Measurements from ENCODE around the gene SCAMP3.

The SCAMP3 gene

GRCh38 chr1:155285063-155285462 is 22.9 kb upstream of the SCAMP3 start:
- no peak for DNase-seq

DNA sequence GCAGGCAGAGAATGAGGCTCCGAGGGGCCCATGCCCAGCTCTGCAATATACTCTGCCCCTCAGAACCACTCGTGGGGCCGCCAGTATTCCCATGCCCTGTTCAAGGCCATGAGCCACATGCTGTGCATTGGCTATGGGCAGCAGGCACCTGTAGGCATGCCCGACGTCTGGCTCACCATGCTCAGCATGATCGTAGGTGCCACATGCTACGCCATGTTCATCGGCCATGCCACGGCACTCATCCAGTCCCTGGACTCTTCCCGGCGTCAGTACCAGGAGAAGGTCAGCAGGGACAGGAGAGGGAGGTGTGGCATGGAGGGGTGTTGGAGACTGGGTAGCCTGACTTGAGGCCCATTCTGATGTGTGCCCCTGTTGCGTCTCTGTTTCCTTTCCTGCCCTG is 22.3 kb upstream of the SCAMP3 start:
- DNase-seq, result no peak

- DNase-seq, result no peak
These were observed 20.4 kb upstream of the SCAMP3 start for GRCh38 chr1:155282488-155283091.

DNA sequence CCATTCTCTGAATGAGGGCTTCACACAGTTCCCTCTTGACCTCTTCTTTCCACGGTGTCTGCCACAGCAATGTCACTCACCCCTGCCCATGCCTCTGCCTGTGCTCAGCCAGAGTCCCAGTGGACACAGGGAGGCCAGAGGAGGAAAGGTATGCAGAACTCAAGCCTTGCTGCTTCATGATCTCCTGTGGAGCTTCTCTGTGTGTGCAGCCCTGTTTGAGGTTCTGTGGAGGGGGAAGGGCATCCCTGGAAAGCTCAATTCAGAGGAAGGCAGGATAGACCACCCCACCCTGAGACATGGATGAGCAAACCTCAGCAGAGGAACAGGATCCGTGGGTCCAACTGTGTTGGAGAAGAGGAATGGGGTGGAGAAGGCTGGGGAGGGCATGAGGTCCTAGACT is 17.1 kb upstream of the SCAMP3 start:
- DNase-seq, result no peak

GRCh38 chr1:155278689-155279160 is 16.6 kb upstream of the SCAMP3 start:
- no peak for DNase-seq

DNA sequence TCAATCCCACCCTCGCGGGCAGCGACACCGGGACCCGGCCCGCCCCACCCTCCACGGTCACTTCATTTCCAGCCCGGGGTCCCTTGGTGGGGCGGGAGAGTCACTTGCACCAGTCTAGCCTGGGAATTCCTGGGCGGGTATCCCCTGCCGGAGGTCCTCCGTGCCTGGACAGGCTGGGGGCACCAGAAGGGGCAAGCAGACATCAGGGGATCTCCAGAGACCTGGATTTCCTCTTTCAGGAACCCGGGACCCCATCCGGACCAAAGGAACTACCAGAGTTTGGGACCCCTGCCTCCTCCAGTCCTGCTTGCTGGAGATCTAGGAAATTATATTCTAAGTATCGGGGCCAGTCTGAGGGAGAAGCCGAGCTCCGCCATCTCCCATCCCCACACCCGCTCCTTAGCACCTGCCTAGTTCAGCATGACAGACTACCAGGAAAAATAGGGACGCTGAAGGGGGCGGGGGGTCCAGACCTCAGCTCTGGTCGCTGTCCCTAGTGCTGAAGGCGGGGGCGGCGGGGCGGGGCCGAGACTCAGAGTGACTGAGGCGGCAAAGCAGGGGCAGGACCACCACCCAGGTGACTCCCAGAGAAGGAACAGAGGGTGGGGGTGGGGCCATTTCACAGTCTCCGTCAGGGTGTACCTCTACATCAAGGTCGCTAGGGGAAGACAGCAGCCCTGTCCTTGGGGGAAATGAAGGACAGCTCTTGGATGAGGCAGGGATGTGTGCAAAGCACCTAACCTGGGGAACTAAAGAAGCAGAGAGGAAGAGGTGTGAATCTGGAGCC is 15.9 kb upstream of the SCAMP3 start:
- no peak for DNase-seq

- DNase-seq, result peak; percentile 85
These were observed 15.1 kb upstream of the SCAMP3 start, which contains the start of gene HCN3 for GRCh38 chr1:155277070-155277901. TSS of gene HCN3 (plus strand) at chr1:155277463. CDS start at chr1:155277591, 128 bp downstream.

- DNase-seq, result peak; percentile 90
These were observed 11.4 kb upstream of the SCAMP3 start, which contains the start of gene CLK2 for GRCh38 chr1:155273343-155274245. TSS of gene CLK2 (minus strand) at chr1:155273504. CDS start at chr1:155270977, 2,527 bp downstream.

DNA sequence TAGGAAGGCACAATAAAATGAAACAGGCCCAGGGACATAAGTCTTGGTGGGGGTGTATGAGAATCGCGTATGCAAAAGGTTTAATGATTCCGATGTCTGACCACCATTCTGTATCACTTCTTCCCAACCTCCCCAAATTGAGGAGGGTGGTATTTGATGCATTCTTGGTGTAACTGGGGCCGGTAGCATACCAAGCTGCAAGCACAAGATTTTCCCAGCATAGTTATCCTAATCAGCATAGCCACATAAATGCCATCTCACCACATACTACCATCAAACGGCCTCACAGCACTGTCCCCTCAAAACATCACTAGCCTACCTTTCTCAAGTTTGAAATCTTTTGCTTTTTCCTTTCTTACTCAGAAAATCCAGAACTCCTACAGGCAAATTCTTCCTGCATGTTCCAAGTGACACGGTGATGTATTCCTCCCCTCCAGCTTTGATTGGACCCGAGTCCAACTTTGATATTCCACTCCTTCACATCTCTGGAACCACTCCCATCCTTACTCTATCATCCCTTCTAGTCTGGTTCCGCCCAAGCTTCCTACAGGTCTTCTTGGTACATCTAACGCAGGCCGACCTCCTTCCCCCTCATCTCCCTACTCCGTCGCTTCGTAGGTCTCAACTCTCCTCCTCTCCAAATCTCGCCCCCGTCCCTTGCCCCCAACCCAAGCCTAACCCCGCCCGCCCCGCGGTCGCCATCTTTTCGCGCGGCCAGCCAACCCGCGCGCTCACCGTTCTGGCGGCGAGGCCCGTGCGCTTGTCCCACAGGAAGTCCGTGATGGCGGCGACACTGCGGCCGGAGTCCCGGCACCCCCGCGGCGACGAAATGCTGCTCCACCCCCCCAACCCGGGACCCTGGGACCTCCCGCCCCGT is 10.5 kb upstream of the SCAMP3 start:
- no peak for DNase-seq

GRCh38 chr1:155269381-155269780 is 7.2 kb upstream of the SCAMP3 start:
- DNase-seq, result no peak

DNA sequence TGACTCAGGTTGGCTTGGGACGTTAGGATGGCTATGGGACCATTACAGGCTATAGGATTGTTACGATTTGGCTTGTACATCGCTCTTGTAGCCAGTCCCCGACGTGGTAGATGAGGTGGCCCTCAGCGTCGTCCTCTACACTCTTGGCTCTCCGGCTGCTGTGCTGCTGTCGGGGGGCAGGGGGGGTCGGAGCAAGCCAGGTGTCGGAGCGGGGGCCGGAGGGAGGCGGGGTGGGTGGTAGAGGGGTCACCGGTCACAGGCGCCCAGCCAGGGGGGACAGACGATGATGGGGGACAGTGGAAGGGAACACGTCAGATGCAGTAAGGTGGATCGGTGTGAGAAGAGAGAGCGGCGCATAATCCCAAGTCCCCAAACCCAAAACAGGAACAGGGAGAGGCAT is 6.5 kb upstream of the SCAMP3 start:
- DNase-seq, result no peak

DNA sequence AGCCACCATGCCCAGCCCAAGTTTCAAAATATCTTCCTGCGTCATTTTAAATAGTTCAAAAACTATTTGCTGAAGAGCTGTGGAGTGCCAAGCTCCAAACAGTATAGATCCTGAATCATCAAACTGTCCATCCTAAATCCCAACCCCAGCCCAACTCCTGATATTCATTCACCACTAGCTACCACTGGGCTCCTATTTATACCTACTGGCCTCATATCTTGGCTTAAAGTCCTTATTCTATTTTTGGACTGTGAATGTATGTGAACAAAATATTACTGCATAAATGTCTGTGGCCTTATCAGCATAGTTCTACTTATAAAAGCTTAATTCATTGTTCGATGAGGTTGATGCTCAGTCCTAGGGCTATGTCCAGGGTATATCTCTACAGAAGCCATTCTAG is 5.2 kb upstream of the SCAMP3 start:
- DNase-seq, result no peak

DNA sequence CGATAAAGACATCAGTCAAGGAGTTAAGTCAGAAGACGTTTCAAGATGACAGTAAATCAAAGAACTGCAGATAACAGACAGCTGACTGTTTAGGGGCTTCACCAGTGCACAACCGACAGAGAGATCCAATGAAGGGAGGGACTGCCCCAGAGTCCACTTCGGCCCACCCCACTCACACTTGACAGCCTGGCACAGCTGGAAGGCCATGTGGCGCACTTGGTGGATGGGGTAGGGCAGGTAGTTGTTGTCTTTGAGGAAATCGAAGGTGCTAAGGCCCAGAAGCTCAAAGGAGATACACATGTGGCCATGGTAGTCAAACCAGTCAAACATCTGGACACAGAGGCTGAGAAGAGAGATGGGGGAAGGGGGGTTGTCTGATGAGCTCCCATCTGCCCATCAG is 4.4 kb upstream of the SCAMP3 start:
- no peak for DNase-seq

- no peak for DNase-seq
These were observed 907 bp upstream of the SCAMP3 start for GRCh38 chr1:155263067-155263466.

DNA sequence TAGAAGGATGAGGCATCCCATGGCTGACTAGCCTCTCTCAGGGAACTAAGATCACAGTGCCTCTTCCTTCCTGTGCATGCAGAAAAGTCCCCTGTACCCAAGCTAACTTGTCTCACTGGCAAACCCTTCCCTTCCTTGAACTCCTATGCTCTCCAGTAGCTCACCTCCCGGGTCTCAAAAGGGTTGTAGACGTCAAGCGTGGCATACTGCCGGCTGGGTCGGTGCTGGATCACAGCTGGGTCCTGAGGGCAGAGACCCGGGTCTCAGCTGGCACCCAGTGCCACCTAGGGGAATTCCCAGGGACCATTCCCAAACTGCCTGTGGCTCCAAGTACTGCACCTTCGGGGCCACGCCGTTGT is 688 bp downstream of the SCAMP3 start:
- no peak for DNase-seq

- DNase-seq, result no peak
These were observed 1.9 kb downstream of the SCAMP3 start for GRCh38 chr1:155260276-155260675.

DNA sequence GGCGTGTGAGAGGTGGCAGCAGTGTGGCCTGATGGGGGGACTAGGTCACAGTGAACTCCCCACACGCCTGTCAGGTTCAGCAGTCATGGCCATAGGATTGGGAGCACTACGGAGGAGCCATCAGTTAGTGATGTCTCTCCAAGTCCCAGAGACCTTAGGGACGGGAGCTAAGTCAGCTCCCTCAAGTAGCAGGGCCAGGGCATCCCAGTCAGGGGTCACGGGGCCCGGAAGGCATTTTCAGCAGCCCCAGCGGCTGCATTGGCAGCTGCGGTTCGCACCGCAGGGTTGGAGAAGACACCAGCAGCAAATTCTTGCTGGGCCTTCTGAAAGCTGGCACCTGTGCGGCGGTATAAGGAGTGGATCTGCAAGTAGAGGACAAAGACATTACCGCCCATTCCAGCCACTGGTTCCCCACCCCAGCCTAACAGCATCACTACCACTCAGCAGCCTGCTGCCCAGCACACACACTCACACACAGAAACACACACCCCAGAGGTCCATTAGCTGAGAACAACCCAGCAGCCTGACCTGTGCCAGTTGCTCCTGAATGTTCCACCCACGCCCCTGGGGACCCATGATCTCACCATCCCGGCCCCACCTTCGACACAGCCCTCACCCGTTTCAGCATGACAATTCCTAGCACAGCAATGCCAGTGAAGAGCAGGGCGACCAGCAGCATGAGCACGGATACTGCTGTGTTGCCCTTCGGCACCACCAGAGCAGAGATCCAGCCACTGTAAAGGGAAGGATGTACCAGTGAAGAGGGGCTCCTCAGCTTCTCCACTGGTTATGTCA is 5.9 kb downstream of the SCAMP3 start:
- DNase-seq, result no peak

DNA sequence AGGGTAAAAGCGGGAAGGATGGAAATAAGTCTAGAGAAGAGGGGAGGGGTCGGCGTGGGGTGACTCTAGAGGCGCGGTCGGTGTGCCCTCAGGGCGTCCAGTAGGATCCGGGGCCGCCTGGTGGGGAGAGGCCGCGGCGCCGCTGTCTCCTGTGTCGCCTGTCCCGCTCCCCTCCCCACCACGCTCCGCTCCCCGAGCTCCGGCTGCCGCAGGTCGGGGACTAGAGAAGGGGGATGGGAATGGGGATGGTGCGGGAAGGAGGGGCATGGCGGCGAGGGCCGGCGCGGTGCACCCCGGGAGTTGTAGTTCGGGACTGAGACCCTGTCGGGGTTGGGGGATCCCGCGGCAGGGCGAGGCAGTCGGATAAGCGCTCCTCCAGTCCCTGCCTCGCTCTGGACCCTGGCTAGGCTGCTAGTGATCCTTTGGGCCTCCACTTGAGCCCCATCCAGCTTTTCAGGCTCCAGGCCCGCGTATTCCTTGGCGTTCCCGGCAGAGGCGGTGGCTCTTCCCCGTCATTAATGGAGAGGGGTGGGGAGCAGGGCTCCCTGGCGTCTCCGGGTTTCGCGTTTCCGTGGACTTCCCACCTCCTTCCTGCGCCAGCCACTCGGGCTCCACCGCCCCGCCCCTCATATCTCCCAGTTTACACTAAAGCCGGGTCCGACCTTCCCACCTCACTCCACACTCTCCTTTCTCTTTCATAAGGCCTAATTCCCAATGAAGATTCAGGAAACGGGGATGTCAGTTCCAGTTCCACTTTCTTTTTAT is 6.7 kb downstream of the SCAMP3 start, which contains the start of gene ENTREP3:
TSS of gene ENTREP3 (minus strand) at position 241 of the 765 bp plus-strand sequence. CDS start 606 bp downstream, outside the sequence.
- no peak for DNase-seq

DNA sequence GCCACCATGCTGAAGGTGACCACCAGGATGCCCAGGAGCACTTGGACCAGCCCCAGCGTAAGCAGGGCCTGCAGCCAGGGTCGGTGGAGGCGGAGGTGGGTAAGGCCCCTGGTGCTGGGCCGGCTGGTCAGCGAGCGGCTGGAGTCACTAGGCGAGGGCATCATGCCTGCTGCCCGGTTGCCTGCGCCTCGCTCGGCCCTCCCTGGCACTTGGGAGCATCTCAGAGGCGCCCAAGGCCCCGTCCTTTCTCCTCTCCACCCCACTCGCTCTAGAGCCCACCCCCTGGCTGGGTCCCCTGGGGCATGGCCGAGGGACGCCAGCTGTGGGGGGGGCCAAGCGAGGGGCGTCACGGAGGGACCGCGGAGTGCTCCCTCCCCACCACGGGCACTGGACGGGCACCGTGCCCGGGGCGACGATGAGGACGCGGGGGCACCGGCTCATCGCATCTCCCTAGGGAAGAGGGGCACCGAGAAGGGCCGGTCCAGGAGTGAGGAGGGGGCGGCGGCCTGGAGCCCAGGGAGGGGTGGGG is 7.4 kb downstream of the SCAMP3 start:
- no peak for DNase-seq

Data from GF-D8 (cell line).